Measurements from ENCODE around the gene GGTA1.
A peak's percentile ranks its signal among the peaks of the same experiment; 100 is the strongest.

Gene GGTA1

GRCh38 chr9:121503444-121503843 is 3.8 kb upstream of the GGTA1 start:
- no peaks in the 10 kb centered on the region for H3K27me3 ChIP-seq (ENCODE audit: control insufficient read depth, insufficient read depth, low read length)
- no peak overlapping the region for H3K4me2 ChIP-seq (ENCODE audit: low read length)
- no peak overlapping the region for H2AFZ ChIP-seq
- no peak overlapping the region for H3K4me3 ChIP-seq (ENCODE audit: low read depth, low read length)
- H3K27ac ChIP-seq = no peak overlapping the region
- H3K9me3 ChIP-seq (ENCODE audit: control insufficient read depth, low read length) = no peaks in the 10 kb centered on the region
- no peak for TF ChIP-seq CTCF (IDR thresholded peaks at IDR 0.05)
- H3K36me3 ChIP-seq (ENCODE audit: control insufficient read depth, insufficient read depth, low read length) = no peaks in the 10 kb centered on the region
- no peak overlapping the region for H3K9ac ChIP-seq
- no peaks in the 10 kb centered on the region for H3K79me2 ChIP-seq
- H3K4me1 ChIP-seq = no peaks in the 10 kb centered on the region

- Histone ChIP-seq H3K4me1 (no peaks in the 10 kb centered on the region), H3K27ac (peak overlapping the region; percentile 19), H3K9ac (no peak overlapping the region), H3K9me3 (ENCODE audit: control insufficient read depth, low read length) (no peaks in the 10 kb centered on the region), H3K36me3 (ENCODE audit: control insufficient read depth, insufficient read depth, low read length) (no peaks in the 10 kb centered on the region), H3K4me3 (ENCODE audit: low read depth, low read length) (peak overlapping the region; percentile 52), H2AFZ (peak overlapping the region; percentile 77), H3K4me2 (ENCODE audit: low read length) (peak overlapping the region; percentile 89), H3K27me3 (ENCODE audit: control insufficient read depth, insufficient read depth, low read length) (no peaks in the 10 kb centered on the region), H3K79me2 (no peaks in the 10 kb centered on the region)
- no peak for TF ChIP-seq CTCF (IDR thresholded peaks at IDR 0.05)
Measured at GRCh38 chr9:121500165-121500478, 478 bp upstream of the GGTA1 start.

- H3K79me2 ChIP-seq = no peaks in the 10 kb centered on the region
- peak overlapping the region; percentile 89 for H3K4me2 ChIP-seq (ENCODE audit: low read length)
- no peak overlapping the region for H3K27ac ChIP-seq
- TF ChIP-seq CTCF (IDR thresholded peaks at IDR 0.05) = no peak
- H3K27me3 ChIP-seq (ENCODE audit: control insufficient read depth, insufficient read depth, low read length) = no peaks in the 10 kb centered on the region
- H3K4me1 ChIP-seq = no peaks in the 10 kb centered on the region
- H3K9me3 ChIP-seq (ENCODE audit: control insufficient read depth, low read length) = no peaks in the 10 kb centered on the region
- no peaks in the 10 kb centered on the region for H3K36me3 ChIP-seq (ENCODE audit: control insufficient read depth, insufficient read depth, low read length)
- H2AFZ ChIP-seq = peak overlapping the region; percentile 70
- H3K9ac ChIP-seq = no peak overlapping the region
- peak overlapping the region; percentile 52 for H3K4me3 ChIP-seq (ENCODE audit: low read depth, low read length)
Measured at GRCh38 chr9:121499177-121499426, 542 bp downstream of the GGTA1 start.

GRCh38 chr9:121498487-121499176 is 1.0 kb downstream of the GGTA1 start:
- Histone ChIP-seq H3K27me3 (ENCODE audit: control insufficient read depth, insufficient read depth, low read length) (no peaks in the 10 kb centered on the region), H3K27ac (no peak overlapping the region), H3K9ac (no peak overlapping the region)

More at GRCh38 chr9:121498487-121499176, 1.0 kb downstream of the GGTA1 start:
- TF ChIP-seq CTCF (IDR thresholded peaks at IDR 0.05) = no peak
- no peaks in the 10 kb centered on the region for H3K4me1 ChIP-seq
- peak overlapping the region; percentile 52 for H3K4me3 ChIP-seq (ENCODE audit: low read depth, low read length)
- peak overlapping the region; percentile 89 for H3K4me2 ChIP-seq (ENCODE audit: low read length)
- H3K9me3 ChIP-seq (ENCODE audit: control insufficient read depth, low read length) = no peaks in the 10 kb centered on the region
- no peaks in the 10 kb centered on the region for H3K79me2 ChIP-seq
- no peaks in the 10 kb centered on the region for H3K36me3 ChIP-seq (ENCODE audit: control insufficient read depth, insufficient read depth, low read length)
- peak overlapping the region; percentile 70 for H2AFZ ChIP-seq

Measured in parathyroid adenoma (tissue), 2 donors.